Islet of Langerhans (tissue), 1 donor: ENCODE measurements around the gene KIF26B.
"Not testable (repeated sequence)": the region's sequence is repeated elsewhere in the genome, so short reads cannot be mapped to it uniquely, and the experiment has no call there.

Experiments used
- FAIRE-seq: peaks from one replicate; lab custom pipeline; 2011; peaks lifted over from hg19 to GRCh38; lab: Jason Lieb, UNC

KIF26B gene

DNA sequence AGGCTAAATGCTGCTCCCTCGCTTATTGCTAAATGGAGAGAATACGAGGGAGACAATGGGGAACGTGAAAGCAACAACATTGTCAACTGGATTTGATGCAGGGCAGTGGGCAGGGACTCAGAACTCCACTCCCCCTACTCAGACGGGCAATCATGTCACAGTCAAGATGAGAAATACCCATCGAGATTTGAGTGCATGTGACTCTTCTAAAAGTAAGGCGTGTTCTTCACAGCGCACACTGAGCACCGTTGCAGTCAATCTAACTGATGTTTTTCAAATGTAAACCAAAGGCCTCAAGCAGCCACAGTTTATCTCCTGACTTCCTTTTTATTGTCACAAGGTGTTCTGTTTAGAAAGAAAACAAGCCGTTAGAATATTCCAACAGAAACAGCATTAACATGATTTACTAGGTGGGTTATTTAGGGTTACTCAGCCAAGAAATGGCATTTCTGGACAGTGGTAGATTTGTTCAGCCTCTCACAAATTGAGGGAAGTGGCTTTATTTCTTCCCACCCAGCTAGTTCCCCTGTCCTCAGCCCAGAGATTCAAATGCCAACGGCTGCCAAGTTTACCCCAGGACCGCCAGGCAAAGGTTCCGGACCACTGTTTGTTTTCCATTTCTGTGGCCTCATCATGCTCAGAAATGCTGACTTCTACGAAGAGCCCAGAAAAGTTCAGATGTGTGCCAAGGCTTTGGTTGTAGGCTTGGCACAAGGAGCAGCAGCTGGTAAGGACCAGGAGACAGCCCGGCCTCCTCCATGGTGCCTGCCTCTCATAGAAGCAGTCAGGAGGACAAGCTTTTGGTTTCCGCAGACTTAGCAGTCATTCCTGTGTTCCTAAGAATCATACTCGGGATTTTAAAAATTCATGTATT lies 171.4 kb downstream of the KIF26B start:
- no peak for FAIRE-seq

DNA sequence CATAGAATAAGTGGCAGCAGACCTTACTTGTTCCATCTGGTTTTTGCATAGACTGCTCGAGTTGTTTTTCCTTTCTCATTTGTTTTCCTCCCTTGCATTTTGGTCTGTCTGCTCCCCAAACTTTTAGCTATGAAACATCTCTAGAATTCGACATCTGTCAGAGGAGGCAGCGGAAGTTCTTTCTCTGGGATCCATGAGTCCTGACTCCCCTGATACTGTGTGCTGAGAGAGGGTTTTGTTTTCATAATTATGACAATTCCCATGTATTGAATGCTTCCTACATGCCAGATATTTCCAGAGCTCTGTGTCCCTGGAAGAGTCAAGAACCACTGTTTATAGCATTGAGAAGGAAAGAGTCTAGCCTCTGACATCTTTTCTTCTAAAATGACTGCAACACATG lies 172.6 kb downstream of the KIF26B start:
- no peak for FAIRE-seq

DNA sequence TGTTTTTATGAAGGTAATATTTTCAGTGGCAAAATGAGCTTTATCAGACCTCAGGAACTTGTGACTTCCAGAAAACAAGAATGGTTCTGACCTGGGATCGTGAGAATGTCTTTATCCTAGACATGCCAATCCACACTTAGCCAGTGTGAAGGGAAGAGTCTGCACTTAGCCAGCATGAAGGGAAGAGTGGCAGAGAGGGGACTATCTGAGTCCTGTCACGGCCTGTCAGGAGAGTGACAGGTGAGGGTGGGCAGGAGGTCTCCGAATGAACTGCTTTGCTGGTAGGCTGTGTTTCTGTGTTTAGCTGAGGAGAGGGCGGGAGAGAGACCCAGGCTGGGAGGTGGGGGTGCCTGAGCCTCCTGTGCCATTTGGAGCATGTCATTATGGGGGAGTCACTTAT lies 173.1 kb downstream of the KIF26B start:
- no peak for FAIRE-seq

DNA sequence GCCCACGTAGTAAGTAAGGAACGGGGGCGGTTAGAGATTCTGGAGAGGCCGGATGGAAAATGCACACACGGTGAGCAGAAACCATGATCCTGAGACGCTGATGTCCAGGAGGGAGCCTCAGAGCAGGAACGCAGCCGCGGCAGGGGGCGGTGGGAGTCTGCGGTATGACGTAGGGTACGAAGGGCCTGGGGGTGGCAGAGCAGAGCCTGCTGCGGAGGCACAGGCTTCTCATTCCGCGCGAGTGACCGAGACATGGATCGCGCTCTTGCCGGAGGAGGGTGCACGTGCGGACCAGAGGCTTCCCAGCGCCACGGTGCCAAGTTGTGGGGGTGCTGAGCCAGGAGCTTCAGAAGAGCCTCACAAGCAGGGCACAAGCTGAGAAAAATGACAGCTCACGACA lies 176.2 kb downstream of the KIF26B start:
- FAIRE-seq, result no peak

DNA sequence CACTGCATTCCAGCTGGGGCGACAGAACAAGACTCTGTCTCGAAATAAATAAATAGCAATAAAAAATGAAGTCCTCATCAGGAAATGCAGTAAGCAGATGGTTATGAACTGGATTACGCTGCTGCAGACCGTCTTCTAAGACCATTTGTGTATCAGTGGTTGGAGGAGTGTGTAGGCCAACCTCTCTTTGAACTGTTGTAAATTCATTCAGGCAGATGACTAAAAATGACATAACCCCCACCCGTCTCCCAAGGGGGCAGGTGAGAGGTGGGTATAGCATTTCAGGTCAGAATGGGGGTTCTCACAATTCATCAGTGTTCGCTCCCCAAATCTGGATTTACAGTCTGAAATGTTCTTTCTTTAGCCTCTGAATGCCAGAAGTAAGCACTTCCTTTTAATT lies 177.3 kb downstream of the KIF26B start:
- FAIRE-seq, result no peak

DNA sequence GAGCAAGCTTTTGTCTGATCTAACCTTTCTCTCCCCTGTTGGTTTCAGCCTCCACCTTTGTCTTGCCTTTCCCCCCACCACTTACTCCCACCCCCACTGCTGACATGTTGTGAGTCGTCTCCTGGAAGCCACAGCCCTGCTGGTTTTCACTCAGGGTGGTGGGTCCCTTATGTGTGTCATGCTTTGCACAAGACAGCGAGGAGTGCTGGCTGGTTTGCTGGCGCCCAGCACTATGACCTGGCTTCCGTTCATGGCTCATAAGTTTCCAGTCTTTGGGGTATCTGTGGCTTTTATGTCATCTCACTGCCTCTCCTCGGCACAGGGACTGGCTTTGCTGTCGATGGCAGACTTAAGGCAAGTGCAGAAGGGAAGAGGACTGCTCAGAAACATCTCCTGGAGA lies 177.7 kb downstream of the KIF26B start:
- FAIRE-seq, result no peak

DNA sequence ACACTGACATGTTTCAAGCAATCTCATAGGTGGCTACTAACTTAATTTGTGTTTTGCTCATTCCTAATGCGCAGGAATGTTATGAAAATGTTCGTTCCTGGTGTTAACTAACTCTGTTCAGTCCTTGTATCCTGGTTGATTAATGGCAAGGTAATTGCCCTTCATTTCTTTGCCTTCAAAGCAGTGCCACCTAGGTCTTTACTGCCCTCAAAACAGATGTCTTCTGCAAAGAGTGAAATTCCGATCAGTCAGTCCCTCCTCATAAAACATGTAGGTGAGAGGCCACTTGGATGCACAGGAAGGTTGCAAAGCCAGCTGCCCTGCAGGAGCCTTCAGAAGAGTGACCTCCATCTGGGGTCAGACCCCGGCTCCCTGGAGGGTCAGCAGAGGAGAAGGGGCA lies 179.4 kb downstream of the KIF26B start:
- no peak for FAIRE-seq

DNA sequence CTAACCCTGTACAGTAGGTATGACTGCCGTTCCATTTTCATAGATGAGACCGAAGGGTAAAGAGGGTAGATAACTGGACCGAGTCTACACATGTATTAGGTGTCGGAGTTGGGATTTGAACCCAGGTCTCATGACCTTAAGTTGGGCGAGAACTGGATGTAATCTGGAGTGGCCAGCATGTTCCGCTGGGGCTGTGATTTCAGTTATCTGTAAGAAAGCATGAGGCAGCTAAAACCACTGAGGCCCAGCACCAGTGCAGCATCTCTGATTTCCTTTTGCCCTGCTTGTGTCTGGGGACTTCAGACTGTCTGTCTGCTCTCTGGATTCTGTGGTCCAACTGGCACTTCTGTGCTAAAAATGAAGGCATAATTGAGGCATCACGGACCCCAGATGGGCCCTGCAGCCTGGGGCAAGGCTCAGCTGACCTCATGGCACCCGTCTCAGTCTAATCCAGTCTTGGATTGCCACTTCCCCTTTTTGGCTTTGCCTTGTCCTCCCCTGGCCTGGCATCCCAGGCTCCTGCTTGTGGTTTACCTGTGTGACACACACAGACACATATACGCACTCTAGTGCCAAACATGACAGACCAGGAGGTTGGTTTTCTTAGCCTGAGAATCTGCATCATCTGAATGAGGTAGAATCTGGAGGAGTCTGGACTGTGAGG lies 180.2 kb downstream of the KIF26B start:
- FAIRE-seq, result no peak

DNA sequence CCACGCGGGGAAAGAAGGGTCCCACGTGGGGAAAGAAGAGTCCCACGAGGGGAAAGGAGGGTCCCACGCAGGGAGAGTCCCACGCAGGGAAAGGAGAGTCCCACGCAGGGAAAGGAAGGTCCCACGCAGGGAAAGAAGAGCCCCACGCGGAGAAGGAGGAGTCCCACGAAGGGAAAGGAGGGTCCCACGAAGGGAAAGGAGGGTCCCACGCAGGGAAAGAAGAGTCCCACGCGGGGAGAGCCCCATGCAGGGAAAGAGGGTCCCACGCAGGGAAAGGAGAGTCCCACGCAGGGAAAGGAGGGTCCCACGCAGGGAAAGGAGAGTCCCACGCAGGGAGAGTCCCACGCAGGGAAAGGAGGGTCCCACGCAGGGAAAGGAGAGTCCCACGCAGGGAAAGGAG lies 180.9 kb downstream of the KIF26B start:
- FAIRE-seq, result not testable (repeated sequence)

DNA sequence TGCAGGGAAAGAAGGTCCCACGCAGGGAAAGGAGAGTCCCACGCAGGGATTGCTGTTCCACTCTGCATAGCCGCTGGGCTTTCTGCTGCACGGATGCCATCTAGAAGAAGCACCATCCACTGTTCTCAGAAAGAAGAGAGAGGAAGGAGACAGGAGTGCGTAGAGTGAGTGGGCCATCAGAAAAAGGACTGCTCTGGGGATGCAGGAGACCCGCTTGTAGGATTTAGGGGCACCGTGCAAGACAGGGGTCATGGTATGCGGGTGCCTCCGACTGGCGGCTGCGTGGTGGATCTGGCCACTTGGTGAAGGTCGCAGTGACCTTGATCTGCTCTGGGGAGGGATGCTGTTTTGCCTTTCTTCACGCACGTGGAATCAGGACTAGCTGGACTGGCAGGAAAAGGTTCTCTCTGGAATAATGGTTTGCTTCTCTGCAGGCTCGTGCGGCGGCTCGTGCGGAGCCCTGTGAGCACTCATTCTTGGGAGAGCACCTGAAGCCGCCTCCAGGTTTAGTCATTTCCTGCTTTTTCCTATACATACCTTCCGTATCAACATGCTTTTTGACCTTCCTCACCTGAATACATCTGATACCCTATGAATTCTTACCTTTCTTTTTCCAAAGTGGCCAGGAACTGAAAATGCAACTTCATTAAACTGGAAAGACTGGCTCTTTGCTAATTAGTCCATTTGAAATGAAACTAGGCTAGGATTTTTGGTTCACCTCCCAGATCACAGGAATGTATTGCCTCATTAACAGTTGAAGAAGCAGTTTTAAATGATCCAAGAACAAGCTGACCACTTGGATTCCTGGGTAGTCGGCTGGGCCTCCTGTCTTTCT lies 181.6 kb downstream of the KIF26B start:
- FAIRE-seq, result no peak

DNA sequence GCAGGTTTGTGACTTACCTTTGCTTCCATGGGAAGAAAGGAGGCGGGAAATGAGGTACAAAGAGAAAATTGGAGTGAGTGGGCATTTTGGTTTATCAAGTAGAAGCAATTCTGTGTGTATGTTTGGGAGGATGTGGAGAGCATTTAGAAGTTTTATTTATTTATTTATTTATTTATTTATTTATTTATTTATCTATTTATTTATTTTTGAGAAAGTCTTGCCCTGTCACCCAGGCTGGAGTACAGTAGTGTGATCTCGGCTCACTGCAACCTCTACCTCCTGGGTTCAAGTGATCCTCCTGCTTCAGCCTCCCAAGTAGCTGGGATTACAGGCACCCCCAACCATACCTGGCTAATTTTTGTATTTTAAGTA lies 182.2 kb downstream of the KIF26B start:
- FAIRE-seq, result not testable (repeated sequence)

DNA sequence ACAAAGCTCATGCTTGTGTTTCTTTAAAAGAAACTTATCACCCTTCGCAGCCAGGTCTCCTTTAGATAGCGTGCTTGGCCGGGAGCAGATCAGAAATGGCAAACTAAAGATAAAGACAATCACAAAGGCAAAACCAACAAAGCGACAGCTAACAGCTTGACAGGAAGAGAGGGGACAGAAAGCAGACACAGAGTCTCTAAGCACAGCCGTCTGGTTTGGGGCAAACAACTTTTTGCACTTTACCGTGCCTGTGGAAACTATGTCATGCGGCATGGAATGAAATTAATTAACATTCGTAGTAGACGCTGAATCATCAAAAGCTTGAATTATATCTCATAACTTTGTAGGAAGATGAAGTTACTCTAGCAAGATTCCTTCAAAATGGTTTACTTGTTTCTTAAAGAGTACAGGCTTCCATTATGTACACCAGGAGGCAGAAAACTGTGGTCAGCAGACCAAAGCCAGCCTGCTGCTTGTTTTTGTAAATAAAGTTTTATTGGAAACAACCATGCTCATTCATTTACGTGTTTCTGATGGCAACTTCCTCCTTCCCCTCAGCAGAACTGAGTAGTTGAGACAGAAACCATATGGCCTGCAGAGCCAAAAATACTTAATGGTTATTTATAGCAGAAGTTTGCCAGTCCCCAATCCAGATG lies 183.2 kb downstream of the KIF26B start:
- FAIRE-seq, result no peak

DNA sequence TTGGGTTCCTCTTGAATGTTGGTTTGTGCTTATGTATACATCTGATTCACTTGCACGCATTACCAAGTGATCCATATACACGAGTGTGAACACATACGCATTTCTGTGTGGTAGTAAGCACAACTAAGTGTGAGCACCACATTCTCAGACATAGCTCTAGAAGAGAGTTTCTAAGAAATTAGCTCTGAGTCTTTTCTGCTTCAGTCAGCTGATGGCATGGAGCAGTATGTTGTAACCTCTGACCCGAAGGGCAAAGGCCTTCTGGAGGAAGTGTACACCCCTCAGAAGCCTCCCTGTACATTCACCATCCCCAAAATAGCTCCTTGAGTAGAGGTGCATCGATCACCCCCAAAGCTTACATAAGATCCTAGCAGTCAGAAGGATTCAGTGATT lies 183.7 kb downstream of the KIF26B start:
- FAIRE-seq, result no peak

DNA sequence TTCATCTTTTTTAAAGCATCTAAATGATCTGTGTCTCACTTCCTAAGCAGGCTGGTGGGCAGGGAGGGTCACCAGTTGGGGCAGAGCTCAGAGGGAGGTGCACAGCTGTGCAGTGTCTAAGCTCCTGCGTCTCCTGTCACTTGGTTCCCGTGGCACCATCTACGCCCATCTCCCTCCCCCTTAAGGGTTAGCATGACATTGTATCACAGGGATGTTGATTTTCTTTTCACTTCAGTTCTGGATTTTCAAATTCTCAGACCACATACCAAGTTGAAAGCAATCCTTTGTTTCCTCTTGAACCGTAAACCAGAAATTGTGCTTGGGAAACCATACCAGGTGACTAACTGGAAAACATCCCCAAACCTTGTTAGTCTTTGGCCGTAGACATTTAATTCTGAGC lies 187.0 kb downstream of the KIF26B start:
- no peak for FAIRE-seq

DNA sequence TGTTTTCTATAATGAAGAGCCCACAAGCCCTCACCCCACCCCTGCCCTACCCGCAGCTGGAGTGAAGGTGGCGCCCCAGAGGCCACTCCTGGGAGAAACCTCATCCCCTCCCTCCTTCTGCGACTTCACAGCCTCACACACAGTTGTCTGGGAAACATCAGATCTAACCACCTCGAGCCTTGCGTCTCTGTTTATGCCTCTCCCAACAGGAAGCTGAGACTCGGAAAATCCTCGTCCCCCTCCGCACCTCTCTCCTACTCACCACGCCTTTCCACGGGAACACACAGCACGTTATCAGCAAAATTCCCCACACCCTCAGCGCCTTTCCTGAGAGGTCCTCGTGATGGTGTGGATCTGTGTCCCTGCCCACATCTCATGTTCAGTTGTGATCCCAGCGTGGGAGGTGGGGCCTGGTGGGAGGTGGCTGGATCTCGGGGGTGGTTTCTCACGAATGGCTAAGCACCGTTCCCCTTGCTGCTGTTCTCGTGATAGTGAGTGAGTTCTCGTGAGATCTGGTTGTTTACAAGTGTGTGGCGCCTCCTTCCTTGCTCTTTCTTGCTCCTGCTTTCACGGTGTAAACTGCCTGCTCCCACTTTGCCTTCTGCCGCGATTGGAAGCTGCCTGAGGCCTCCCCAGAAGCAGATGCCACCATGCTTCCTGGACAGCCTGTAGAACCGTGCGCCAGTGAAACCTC lies 190.6 kb downstream of the KIF26B start:
- FAIRE-seq, result no peak

DNA sequence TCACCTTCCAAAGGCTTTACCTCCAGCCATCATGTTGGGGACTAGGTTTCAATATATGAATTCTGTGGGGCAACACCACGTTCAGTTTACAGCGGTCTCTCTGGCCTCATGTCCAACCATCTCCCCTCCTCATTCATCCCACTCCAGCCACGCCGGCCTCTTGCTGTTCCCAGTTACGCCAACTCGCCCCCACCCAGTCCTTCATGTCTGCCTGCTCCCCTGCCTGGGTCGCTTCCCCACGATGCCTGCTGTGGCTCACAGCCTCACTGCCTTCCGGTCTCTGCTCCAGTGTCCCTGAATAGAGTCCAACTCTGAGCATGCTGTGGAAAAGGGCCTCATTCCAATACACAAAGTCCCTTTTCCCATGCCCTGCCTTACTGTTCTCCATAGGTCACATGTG lies 193.8 kb downstream of the KIF26B start:
- no peak for FAIRE-seq

DNA sequence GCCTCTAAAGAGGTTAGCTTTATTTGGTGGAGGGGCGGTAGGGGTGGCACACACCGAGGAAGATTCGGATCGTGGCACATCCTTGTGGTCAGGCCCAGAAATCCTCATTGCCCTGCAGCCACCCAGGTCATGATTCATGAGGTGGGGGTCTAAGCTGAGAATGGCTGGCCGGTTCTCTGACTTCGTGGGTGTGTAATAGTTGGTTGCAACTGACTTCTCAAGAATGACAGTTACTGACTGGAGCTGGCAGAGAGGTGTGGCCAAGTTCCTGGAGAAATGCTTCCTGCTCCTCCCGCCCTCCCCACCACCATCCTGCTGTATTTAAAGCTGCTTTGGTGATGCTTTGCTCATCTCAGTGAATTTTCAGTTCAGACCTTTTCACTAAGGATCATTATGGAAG lies 198.6 kb downstream of the KIF26B start:
- no peak for FAIRE-seq

DNA sequence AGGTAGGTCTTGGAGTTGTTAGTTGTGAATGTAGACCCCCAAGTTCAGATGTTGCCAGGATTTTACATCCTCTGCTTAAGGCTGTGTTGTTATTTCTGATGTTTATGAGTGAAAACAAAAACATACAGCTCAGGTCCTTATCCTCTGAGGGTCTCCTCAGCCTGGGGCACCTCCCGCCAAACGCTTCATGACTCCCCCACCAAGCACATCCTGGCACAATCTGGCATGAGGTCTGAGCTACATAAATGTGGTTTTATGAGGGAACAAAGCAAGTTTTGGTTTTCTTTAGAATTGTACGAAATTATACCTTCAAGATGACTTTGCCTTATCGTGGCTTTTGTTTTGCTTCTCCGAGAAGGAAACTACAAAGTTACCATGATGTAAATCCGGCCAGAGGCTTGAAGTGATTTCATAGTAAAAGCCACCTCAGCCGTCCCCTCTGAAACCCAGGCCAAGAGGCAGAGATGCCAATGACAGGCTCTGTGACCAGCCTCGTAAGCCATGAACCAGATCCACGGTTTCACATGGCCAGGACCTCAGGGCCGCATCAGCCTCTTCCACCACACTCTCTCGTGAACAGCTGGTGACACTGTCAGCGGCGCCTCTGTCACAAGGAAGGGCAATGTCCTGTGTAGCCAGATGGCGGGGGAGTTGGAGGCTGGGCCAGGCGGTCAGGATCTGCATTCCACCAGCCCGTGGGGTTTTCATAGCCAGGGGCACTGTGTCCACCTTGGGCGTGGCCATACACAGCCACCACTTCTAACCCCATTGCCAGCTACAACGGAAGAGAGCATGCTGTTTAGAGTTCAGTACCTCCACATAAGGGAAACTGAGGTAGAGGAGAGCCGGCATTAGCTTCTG lies 199.4 kb downstream of the KIF26B start:
- FAIRE-seq, result no peak

DNA sequence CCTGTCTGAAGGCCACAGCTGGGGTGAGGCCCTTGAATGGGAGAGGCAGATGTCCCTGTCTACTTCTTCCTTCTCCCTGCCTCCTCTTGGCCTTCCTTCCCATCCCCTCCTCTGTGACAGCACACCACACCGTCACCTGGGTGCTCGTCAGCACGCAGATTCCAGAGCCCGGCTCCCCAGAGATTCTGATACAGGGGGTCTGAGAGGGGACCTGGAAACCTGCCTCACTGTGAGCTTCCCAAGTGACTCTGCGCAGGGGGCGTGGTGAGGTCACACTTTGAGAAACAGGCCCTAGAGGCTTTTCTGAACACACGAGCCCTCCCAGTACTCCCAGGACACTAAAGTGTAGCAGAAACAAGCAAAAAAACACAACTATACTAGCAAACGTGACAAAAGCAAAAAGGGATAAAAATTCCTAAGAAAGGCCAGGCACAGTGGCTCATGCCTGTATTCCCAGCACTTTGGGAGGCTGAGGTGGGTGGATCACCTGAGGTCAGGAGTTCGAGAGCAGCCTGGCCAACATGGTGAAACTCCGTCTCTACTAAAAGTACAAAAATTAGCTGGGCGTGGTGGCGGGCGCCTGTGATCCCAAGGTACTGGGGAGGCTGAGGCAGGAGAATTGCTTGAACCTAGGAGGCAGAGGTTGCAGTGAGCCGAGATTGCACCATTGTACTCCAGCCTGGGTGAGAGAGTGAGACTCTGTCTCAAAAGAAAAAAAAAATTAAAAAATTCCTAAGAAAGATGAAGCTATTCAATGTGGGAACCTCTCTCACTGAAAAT lies 201.3 kb downstream of the KIF26B start:
- not testable (repeated sequence) for FAIRE-seq
